ENCODE data around the gene CIB1.

CIB1 gene

GRCh38 chr15:90243943-90244639, 10.3 kb upstream of the CIB1 start:
- TF ChIP-seq TAF1 (IDR thresholded peaks at IDR 0.05; ENCODE audit: low read depth, low read length) (no peak), POU2F2 (IDR thresholded peaks at IDR 0.05; ENCODE audit: low read depth, low read length) (no peak), POLR2A (IDR thresholded peaks at IDR 0.05; ENCODE audit: low read depth, low read length) (no peak), POLR2AphosphoS5 (IDR thresholded peaks at IDR 0.05; ENCODE audit: low read depth, low read length) (no peak), PAX5 (IDR thresholded peaks at IDR 0.05; ENCODE audit: insufficient read depth, low read length, severe bottlenecking) (no peak), SPI1 (IDR thresholded peaks at IDR 0.05; ENCODE audit: low read depth, low read length) (no peak)
- no peak for FAIRE-seq
- DNase-seq (ENCODE audit: insufficient read length, low spot score): no peak

- TF ChIP-seq TAF1 (IDR thresholded peaks at IDR 0.05; ENCODE audit: low read depth, low read length): no peak
- no peak for TF ChIP-seq POLR2AphosphoS5 (IDR thresholded peaks at IDR 0.05; ENCODE audit: low read depth, low read length)
- TF ChIP-seq POLR2A (IDR thresholded peaks at IDR 0.05; ENCODE audit: low read depth, low read length): no peak
- TF ChIP-seq POU2F2 (IDR thresholded peaks at IDR 0.05; ENCODE audit: low read depth, low read length): no peak
- no peak for DNase-seq (ENCODE audit: insufficient read length, low spot score)
- FAIRE-seq: no peak
Observed at GRCh38 chr15:90241343-90242192, 7.8 kb upstream of the CIB1 start.

GRCh38 chr15:90240856-90241255, 7.1 kb upstream of the CIB1 start:
- FAIRE-seq (no peak), DNase-seq (ENCODE audit: insufficient read length, low spot score) (no peak)
- TF ChIP-seq POU2F2 (IDR thresholded peaks at IDR 0.05; ENCODE audit: low read depth, low read length) (no peak), POLR2AphosphoS5 (IDR thresholded peaks at IDR 0.05; ENCODE audit: low read depth, low read length) (no peak), SPI1 (IDR thresholded peaks at IDR 0.05; ENCODE audit: low read depth, low read length) (no peak), TAF1 (IDR thresholded peaks at IDR 0.05; ENCODE audit: low read depth, low read length) (no peak), PAX5 (IDR thresholded peaks at IDR 0.05; ENCODE audit: insufficient read depth, low read length, severe bottlenecking) (no peak), POLR2A (IDR thresholded peaks at IDR 0.05; ENCODE audit: low read depth, low read length) (no peak)

GRCh38 chr15:90239371-90239770, 5.6 kb upstream of the CIB1 start:
- DNase-seq (ENCODE audit: insufficient read length, low spot score): no peak
- no peak for FAIRE-seq
- no peak for TF ChIP-seq TAF1 (IDR thresholded peaks at IDR 0.05; ENCODE audit: low read depth, low read length)
- no peak for TF ChIP-seq POU2F2 (IDR thresholded peaks at IDR 0.05; ENCODE audit: low read depth, low read length)
- no peak for TF ChIP-seq PAX5 (IDR thresholded peaks at IDR 0.05; ENCODE audit: insufficient read depth, low read length, severe bottlenecking)
- no peak for TF ChIP-seq POLR2A (IDR thresholded peaks at IDR 0.05; ENCODE audit: low read depth, low read length)
- TF ChIP-seq POLR2AphosphoS5 (IDR thresholded peaks at IDR 0.05; ENCODE audit: low read depth, low read length): no peak

GRCh38 chr15:90234096-90234988, 601 bp upstream of the CIB1 start, which contains the start of gene GDPGP1:
GDPGP1 (plus strand) TSS chr15:90234209; CDS start chr15:90240909, 6,700 bp downstream.
- peak; percentile 38 for FAIRE-seq
- TF ChIP-seq TAF1 (IDR thresholded peaks at IDR 0.05; ENCODE audit: low read depth, low read length): 0 out of 2 replicates have a peak, but pooled peaks have one; percentile 29
- TF ChIP-seq POU2F2 (IDR thresholded peaks at IDR 0.05; ENCODE audit: low read depth, low read length): no peak; the same call in none of the 2 replicates
- TF ChIP-seq PAX5 (IDR thresholded peaks at IDR 0.05; ENCODE audit: insufficient read depth, low read length, severe bottlenecking): no peak
- TF ChIP-seq POLR2A (IDR thresholded peaks at IDR 0.05; ENCODE audit: low read depth, low read length): peak; percentile 85
- TF ChIP-seq POLR2AphosphoS5 (IDR thresholded peaks at IDR 0.05; ENCODE audit: low read depth, low read length): peak; percentile 78
- no peak for TF ChIP-seq SPI1 (IDR thresholded peaks at IDR 0.05; ENCODE audit: low read depth, low read length)
- no peak for DNase-seq (ENCODE audit: insufficient read length, low spot score)

DNA sequence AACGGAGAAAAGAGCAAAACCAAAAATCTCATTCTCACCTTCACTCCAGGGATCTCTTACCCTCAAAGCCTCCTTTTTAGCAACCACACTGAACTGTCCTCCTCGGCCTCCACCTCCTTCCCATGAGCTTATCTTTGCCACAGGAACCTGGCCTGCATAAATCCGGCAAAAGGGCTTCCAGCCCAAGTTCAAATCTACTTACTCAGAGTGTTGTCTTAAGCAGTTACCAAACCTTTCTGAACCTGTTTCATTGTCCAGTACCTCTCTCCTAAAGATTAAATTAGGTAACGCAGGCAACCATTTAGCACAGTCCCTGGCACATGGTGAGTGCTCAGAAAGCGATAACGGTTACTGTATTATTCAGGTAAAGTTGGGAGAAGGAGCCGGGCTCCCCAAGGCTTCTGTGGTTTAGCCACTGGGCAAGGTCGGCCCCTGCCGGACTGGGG, 777 bp downstream of the CIB1 start:
- FAIRE-seq (no peak), DNase-seq (ENCODE audit: insufficient read length, low spot score) (no peak)

GRCh38 chr15:90232196-90232595, 1.5 kb downstream of the CIB1 start:
- TF ChIP-seq SPI1 (IDR thresholded peaks at IDR 0.05; ENCODE audit: low read depth, low read length) (0 out of 2 replicates have a peak, but pooled peaks have one; percentile 11), PAX5 (IDR thresholded peaks at IDR 0.05; ENCODE audit: insufficient read depth, low read length, severe bottlenecking) (peak; percentile 94), POLR2AphosphoS5 (IDR thresholded peaks at IDR 0.05; ENCODE audit: low read depth, low read length) (no peak)
- DNase-seq (ENCODE audit: insufficient read length, low spot score): no peak
- peak; percentile 73 for FAIRE-seq

More for the DNA sequence above, 777 bp downstream of the CIB1 start:
- no peak for TF ChIP-seq POLR2A (IDR thresholded peaks at IDR 0.05; ENCODE audit: low read depth, low read length)
- no peak for TF ChIP-seq POU2F2 (IDR thresholded peaks at IDR 0.05; ENCODE audit: low read depth, low read length)
- TF ChIP-seq POLR2AphosphoS5 (IDR thresholded peaks at IDR 0.05; ENCODE audit: low read depth, low read length): no peak
- no peak for TF ChIP-seq SPI1 (IDR thresholded peaks at IDR 0.05; ENCODE audit: low read depth, low read length)
- TF ChIP-seq PAX5 (IDR thresholded peaks at IDR 0.05; ENCODE audit: insufficient read depth, low read length, severe bottlenecking): no peak
- TF ChIP-seq TAF1 (IDR thresholded peaks at IDR 0.05; ENCODE audit: low read depth, low read length): no peak

- TF ChIP-seq TAF1 (IDR thresholded peaks at IDR 0.05; ENCODE audit: low read depth, low read length) (no peak), PAX5 (IDR thresholded peaks at IDR 0.05; ENCODE audit: insufficient read depth, low read length, severe bottlenecking) (peak; percentile 57), POLR2A (IDR thresholded peaks at IDR 0.05; ENCODE audit: low read depth, low read length) (no peak), SPI1 (IDR thresholded peaks at IDR 0.05; ENCODE audit: low read depth, low read length) (0 out of 2 replicates have a peak, but pooled peaks have one; percentile 1), POU2F2 (IDR thresholded peaks at IDR 0.05; ENCODE audit: low read depth, low read length) (0 out of 2 replicates have a peak, but pooled peaks have one; percentile 41), POLR2AphosphoS5 (IDR thresholded peaks at IDR 0.05; ENCODE audit: low read depth, low read length) (no peak; the same call in 1 of the 2 replicates)
- DNase-seq (ENCODE audit: insufficient read length, low spot score) (peak; percentile 80), FAIRE-seq (peak; percentile 60)
Observed at GRCh38 chr15:90231028-90232017, 2.4 kb downstream of the CIB1 start.

Measured in GM12891 (cell line).